H9 (cell line): ENCODE measurements around the gene RHBDD2. TPM values are rescaled to one million over a fixed set of nuclear protein-coding genes. Genes with fewer than 3 reads are reported as not detected.

Experiments
- DNase-seq: peaks from one replicate; pipeline ENCODE4 v3.0.0-alpha.2; 2017
- H2AFZ ChIP-seq: one replicate; pipeline ENCODE4 v1.6.1; 2013; ENCODE audit warnings: mild to moderate bottlenecking, low read length, control low read depth, moderate library complexity
- H2AK5ac ChIP-seq: 2 replicates; pipeline ENCODE4 v1.6.1; 2013; ENCODE audit warnings: low read length, control low read depth, mixed read lengths; ENCODE audit not compliant: insufficient read length
- H2BK120ac ChIP-seq: one replicate; pipeline ENCODE4 v1.6.1; 2013; ENCODE audit warnings: low read depth, mild to moderate bottlenecking, low read length, control low read depth, inconsistent platforms; ENCODE audit not compliant: poor library complexity, severe bottlenecking
- H2BK12ac ChIP-seq: 2 replicates; pipeline ENCODE4 v1.6.1; 2013; ENCODE audit warnings: low read length, control low read depth, mixed read lengths, low read depth; ENCODE audit not compliant: insufficient read length
- H2BK15ac ChIP-seq: 2 replicates; pipeline ENCODE4 v1.6.1; 2013; ENCODE audit warnings: low read depth, low read length, control low read depth
- H2BK20ac ChIP-seq: one replicate; pipeline ENCODE4 v1.6.1; 2013; ENCODE audit warnings: low read depth, mild to moderate bottlenecking, low read length, control low read depth, inconsistent platforms; ENCODE audit not compliant: poor library complexity, severe bottlenecking
- H2BK5ac ChIP-seq: 2 replicates; pipeline ENCODE4 v1.6.1; 2013; ENCODE audit warnings: low read length, control low read depth, mixed read lengths; ENCODE audit not compliant: insufficient read length
- H3K14ac ChIP-seq: 2 replicates; pipeline ENCODE4 v1.6.1; 2013; ENCODE audit warnings: low read length, control low read depth; ENCODE audit not compliant: insufficient read depth
- H3K18ac ChIP-seq: 2 replicates; pipeline ENCODE4 v1.6.1; 2013; ENCODE audit warnings: low read depth, mild to moderate bottlenecking, mixed read lengths, low read length, control low read depth; ENCODE audit not compliant: insufficient read length
- H3K23ac ChIP-seq: 2 replicates; pipeline ENCODE4 v1.6.1; 2013; ENCODE audit warnings: low read length, control low read depth, mixed read lengths, low read depth; ENCODE audit not compliant: insufficient read length
- H3K23me2 ChIP-seq: 2 replicates; pipeline ENCODE4 v1.6.1; 2013; ENCODE audit warnings: low read depth, mild to moderate bottlenecking, mixed read lengths, low read length, control low read depth; ENCODE audit not compliant: insufficient read length, poor library complexity, severe bottlenecking
- H3K27ac ChIP-seq: 2 replicates; pipeline ENCODE4 v1.5.1; 2013; ENCODE audit warnings: low read length, control low read depth, mixed read lengths, low read depth; ENCODE audit not compliant: insufficient read length
- H3K27me3 ChIP-seq: 2 replicates; pipeline ENCODE4 v1.6.1; 2013; ENCODE audit warnings: low read length, control low read depth, inconsistent platforms; ENCODE audit not compliant: insufficient read depth
- H3K4ac ChIP-seq: 2 replicates; pipeline ENCODE4 v1.6.1; 2013; ENCODE audit warnings: low read depth, mild to moderate bottlenecking, control low read depth, inconsistent platforms, low read length, moderate library complexity
- H3K4me1 ChIP-seq: 2 replicates; pipeline ENCODE4 v1.6.1; 2013; ENCODE audit warnings: low read length, control low read depth, inconsistent platforms; ENCODE audit not compliant: insufficient read depth
- H3K4me2 ChIP-seq: 2 replicates; pipeline ENCODE4 v1.6.1; 2013; ENCODE audit warnings: low read length, control low read depth, mixed read lengths; ENCODE audit not compliant: insufficient read length, insufficient read depth
- H3K56ac ChIP-seq: 2 replicates; pipeline ENCODE4 v1.6.1; 2013; ENCODE audit warnings: low read depth, mild to moderate bottlenecking, mixed read lengths, low read length, control low read depth; ENCODE audit not compliant: insufficient read length
- H3K79me1 ChIP-seq: 2 replicates; pipeline ENCODE4 v1.6.1; 2013; ENCODE audit warnings: low read depth, mild to moderate bottlenecking, moderate library complexity, low read length, control low read depth, inconsistent platforms; ENCODE audit not compliant: insufficient read depth, poor library complexity, severe bottlenecking
- H3K79me2 ChIP-seq: 2 replicates; pipeline ENCODE4 v1.6.1; 2013; ENCODE audit warnings: low read length, control low read depth, inconsistent platforms; ENCODE audit not compliant: insufficient read depth
- H3K9ac ChIP-seq: 2 replicates; pipeline ENCODE4 v1.6.1; 2013; ENCODE audit warnings: low read length, control low read depth, mixed read lengths; ENCODE audit not compliant: insufficient read length; ENCODE audit errors: extremely low read depth
- H3K9me3 ChIP-seq: one replicate; pipeline ENCODE4 v1.6.1; 2013; ENCODE audit warnings: low read depth, low read length, inconsistent platforms; ENCODE audit not compliant: control insufficient read depth
- H3T11ph ChIP-seq: one replicate; pipeline ENCODE4 v1.6.1; 2013; ENCODE audit warnings: mild to moderate bottlenecking, low read length, control low read depth, inconsistent platforms
- H4K20me1 ChIP-seq: one replicate; pipeline ENCODE4 v1.6.1; 2013; ENCODE audit not compliant: control insufficient read depth, insufficient read length, insufficient read depth
- H4K5ac ChIP-seq: 2 replicates; pipeline ENCODE4 v1.6.1; 2013; ENCODE audit warnings: low read depth, mild to moderate bottlenecking, mixed read lengths, low read length, control low read depth; ENCODE audit not compliant: insufficient read length
- H4K8ac ChIP-seq: replicated peaks from 2 replicates; pipeline ENCODE4 v1.6.1; 2013; ENCODE audit warnings: low read length, control low read depth, mixed read lengths, low read depth; ENCODE audit not compliant: insufficient read length
- H4K91ac ChIP-seq: 2 replicates; pipeline ENCODE4 v1.6.1; 2013; ENCODE audit warnings: low read depth, mild to moderate bottlenecking, moderate library complexity, mixed read lengths, low read length, control low read depth; ENCODE audit not compliant: insufficient read length
- H3K27ac Mint-ChIP-seq, 3 experiments: 2 replicates in 2 of 3; 3 replicates in 1 of 3; pipeline ENCODE4 v1.8.0; 2020 to 2021; ENCODE audit warnings: mixed read lengths in 3 of 3, mild to moderate bottlenecking in 1 of 3, moderate library complexity in 1 of 3
- H3K27me3 Mint-ChIP-seq: 2 replicates; pipeline ENCODE4 v1.8.0; 2021; ENCODE audit warnings: low read depth, mild to moderate bottlenecking, moderate library complexity, mixed read lengths
- H3K36me3 Mint-ChIP-seq, 3 experiments: 2 replicates in 2 of 3; 3 replicates in 1 of 3; pipeline ENCODE4 v1.8.0; 2020 to 2021; ENCODE audit warnings: low read depth in 3 of 3, mixed read lengths in 3 of 3; ENCODE audit not compliant: insufficient read depth in 1 of 3
- H3K4me1 Mint-ChIP-seq, 2 experiments: 2 replicates each; pipeline ENCODE4 v1.8.0; 2020; ENCODE audit warnings: mixed read lengths in 2 of 2
- H3K4me3 Mint-ChIP-seq, 2 experiments: 2 replicates in 1 of 2; 3 replicates in 1 of 2; pipeline ENCODE4 v1.8.0; 2020 to 2021; ENCODE audit warnings: mild to moderate bottlenecking in 2 of 2, mixed read lengths in 2 of 2, moderate library complexity in 1 of 2
- H3K9me3 Mint-ChIP-seq, 2 experiments: 2 replicates in 1 of 2; 3 replicates in 1 of 2; pipeline ENCODE4 v1.8.0; 2020; ENCODE audit warnings: mild to moderate bottlenecking in 2 of 2, mixed read lengths in 2 of 2, moderate library complexity in 1 of 2
- CTCF ChIP-seq: fragments of 200-600 bp; sonication (generic); conservative IDR thresholded peaks from 3 replicates; pipeline ENCODE4 v1.8.0; 2021; ENCODE audit warnings: antibody characterized with exemption, mild to moderate bottlenecking
- WGBS: extraction: QIAGEN DNeasy Blood & Tissue Kit; methylation state at CpG from one replicate; pipeline ENCODE4 v1.1.7; 2013; ENCODE audit warnings: missing lambda C conversion rate, low lambda C conversion rate, mixed read lengths; ENCODE audit not compliant: insufficient read length; ENCODE audit errors: extremely low coverage; 5-methylcytosine and 5-hydroxymethylcytosine counted together
- total RNA-seq: library from RNA; stranded (reverse); gene quantifications from 2 replicates; pipeline ENCODE4 v1.2.1, GENCODE V29; 2021

The RHBDD2 gene
- total RNA-seq, 1 experiment from 2014 or later: 30.0 TPM

- H2AFZ ChIP-seq: no peak overlapping the region
- no peak overlapping the region for H2AK5ac ChIP-seq
- no peak overlapping the region for H3K4ac ChIP-seq
- H3K27ac Mint-ChIP-seq: peak overlapping the region; percentile 75 to 94 (median 86); a peak in 5 of 7 replicates
- H2BK15ac ChIP-seq: no peak overlapping the region
- H4K5ac ChIP-seq: no peak overlapping the region
- no peaks in the 10 kb centered on the region for H4K20me1 ChIP-seq
- peak overlapping the region; percentile 100 for H3K4me2 ChIP-seq
- H3K79me1 ChIP-seq: no peaks in the 10 kb centered on the region
- peaks cover 36 to 48% (median 46%) of the 10 kb centered on the region in 3 experiments for H3K36me3 Mint-ChIP-seq
- WGBS: no CpG with 5 or more reads among the region's 8 CpGs
- no peak overlapping the region for H2BK12ac ChIP-seq
- peaks cover 7% of the 10 kb centered on the region for H3K23me2 ChIP-seq
- peaks cover 6% of the 10 kb centered on the region; the same call in 1 of the 2 replicates for H3K79me2 ChIP-seq
- no peak overlapping the region for H3K27ac ChIP-seq
- H3K4me3 Mint-ChIP-seq: peak overlapping the region; percentile 87 to 94
- H3K4me1 Mint-ChIP-seq: peaks cover 36 to 38% of the 10 kb centered on the region in 2 experiments
- TF ChIP-seq CTCF: no peak
- no peak for DNase-seq
- no peaks in the 10 kb centered on the region; a peak in 1 of 5 replicates for H3K9me3 Mint-ChIP-seq
- H2BK120ac ChIP-seq: no peak overlapping the region
- H3K9me3 ChIP-seq: no peaks in the 10 kb centered on the region
- H3T11ph ChIP-seq: no peak overlapping the region
- no peaks in the 10 kb centered on the region for H3K27me3 ChIP-seq
- no peak overlapping the region for H3K14ac ChIP-seq
- H3K56ac ChIP-seq: no peak overlapping the region
- H3K27me3 Mint-ChIP-seq: peaks cover 12% of the 10 kb centered on the region
- no peak overlapping the region for H3K18ac ChIP-seq
- no peak overlapping the region for H2BK20ac ChIP-seq
- no peak overlapping the region for H3K23ac ChIP-seq
- no peak overlapping the region for H4K8ac ChIP-seq
- H4K91ac ChIP-seq: no peak overlapping the region
- peak overlapping the region; percentile 93 for H3K9ac ChIP-seq
- H3K4me1 ChIP-seq: peaks cover 2% of the 10 kb centered on the region; the same call in 1 of the 2 replicates
- H2BK5ac ChIP-seq: no peak overlapping the region
Observed at GRCh38 chr7:75879771-75880184, 944 bp downstream of the RHBDD2 start.
